Measurements from ENCODE around the gene CNNM3.
A peak's percentile ranks its signal among the peaks of the same experiment; 100 is the strongest.

The CNNM3 gene

GRCh38 chr2:96842600-96842999 is 26.5 kb downstream of the CNNM3 start:
- Histone ChIP-seq H3K4me3 (ENCODE audit: low read length) (no peak overlapping the region), H2BK15ac (replicated peaks; ENCODE audit: low read depth) (no peak overlapping the region), H3K4me2 (ENCODE audit: low read length) (no peak overlapping the region), H3K56ac (ENCODE audit: low read length) (peak overlapping the region; percentile 60), H3K4ac (ENCODE audit: low read depth, low read length) (no peak overlapping the region), H3K18ac (ENCODE audit: low read length) (no peak overlapping the region), H2AK5ac (ENCODE audit: low read length) (no peak overlapping the region), H3K4me1 (ENCODE audit: control insufficient read depth, low read depth, low read length) (no peaks in the 10 kb centered on the region), H3K27ac (ENCODE audit: low read depth, low read length) (no peak overlapping the region), H2BK120ac (ENCODE audit: low read depth, low read length) (no peak overlapping the region), H4K8ac (ENCODE audit: low read depth, low read length) (no peak overlapping the region), H3K79me2 (ENCODE audit: control insufficient read depth, insufficient read depth, low read length) (no peaks in the 10 kb centered on the region), H3K9ac (ENCODE audit: low read length) (no peak overlapping the region), H3K23ac (ENCODE audit: low read length) (no peak overlapping the region), H4K5ac (ENCODE audit: low read length) (no peak overlapping the region), H3K36me3 (ENCODE audit: control insufficient read depth, insufficient read depth, low read length) (no peaks in the 10 kb centered on the region), H2BK5ac (ENCODE audit: low read length) (no peak overlapping the region), H3K27me3 (ENCODE audit: insufficient read depth, low read length, poor library complexity) (no peaks in the 10 kb centered on the region), H3K79me1 (ENCODE audit: low read length) (no peaks in the 10 kb centered on the region)
- WGBS (ENCODE audit: extremely low coverage, insufficient coverage, low lambda C conversion rate) = no CpG with 5 or more reads among the region's 7 CpGs
- peak; percentile 54 for DNase-seq

DNA sequence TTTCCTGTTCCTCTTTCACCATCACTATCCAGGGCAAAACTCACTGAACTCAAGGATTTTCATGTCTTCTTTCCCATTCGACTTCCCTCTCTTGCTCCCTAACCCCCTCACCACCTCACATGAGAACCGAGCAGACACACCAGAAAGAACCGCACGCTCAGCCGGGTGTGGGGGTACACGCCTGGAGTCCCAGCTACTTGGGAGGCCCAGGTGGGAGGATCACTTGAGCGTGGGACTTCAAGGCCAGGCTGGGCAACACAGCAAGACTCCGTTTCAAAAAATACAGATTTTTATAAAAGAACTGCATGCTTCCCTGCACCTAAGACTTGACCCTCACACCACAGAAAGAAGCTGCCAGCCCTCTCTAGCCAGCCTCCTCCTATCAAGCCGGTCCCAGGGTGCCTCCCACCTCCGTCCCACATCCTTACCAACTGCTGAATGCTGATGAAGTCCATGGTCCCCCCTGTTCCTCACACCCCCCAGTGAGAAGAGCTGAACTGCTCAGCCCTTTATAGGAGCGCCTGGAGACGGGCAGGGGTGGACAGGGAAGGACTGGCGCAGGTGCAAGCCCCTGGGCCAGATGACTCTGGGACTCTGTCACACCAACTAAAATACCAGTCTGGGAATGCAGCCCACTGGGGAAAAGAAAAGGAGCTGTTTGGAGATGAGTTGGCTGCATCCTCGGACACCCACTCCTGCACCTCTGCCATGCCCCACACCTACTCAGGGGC is 27.6 kb downstream of the CNNM3 start, which contains the start of gene ANKRD23:
TSS of gene ANKRD23 (minus strand) at position 484 of the 731 bp plus-strand sequence. CDS start at position 455, 29 bp downstream.
- no peaks in the 10 kb centered on the region for H3K27me3 ChIP-seq (ENCODE audit: insufficient read depth, low read length, poor library complexity)
- no peak within 1 kb of the TSS for H3K4ac ChIP-seq (ENCODE audit: low read depth, low read length)
- H3K18ac ChIP-seq (ENCODE audit: low read length) = no peak within 1 kb of the TSS
- no peak within 1 kb of the TSS for H3K9ac ChIP-seq (ENCODE audit: low read length)
- H3K4me3 ChIP-seq (ENCODE audit: low read length) = no peak within 1 kb of the TSS
- H3K4me2 ChIP-seq (ENCODE audit: low read length) = no peak within 1 kb of the TSS
- H3K23ac ChIP-seq (ENCODE audit: low read length) = no peak within 1 kb of the TSS
- no peaks in the 10 kb centered on the region for H3K79me1 ChIP-seq (ENCODE audit: low read length)
- no peak within 1 kb of the TSS for H2BK120ac ChIP-seq (ENCODE audit: low read depth, low read length)
- H3K79me2 ChIP-seq (ENCODE audit: control insufficient read depth, insufficient read depth, low read length) = no peaks in the 10 kb centered on the region
- H2AK5ac ChIP-seq (ENCODE audit: low read length) = no peak within 1 kb of the TSS
- H2BK15ac ChIP-seq (replicated peaks; ENCODE audit: low read depth) = no peak within 1 kb of the TSS
- no peaks in the 10 kb centered on the region for H3K4me1 ChIP-seq (ENCODE audit: control insufficient read depth, low read depth, low read length)
- H4K8ac ChIP-seq (ENCODE audit: low read depth, low read length) = no peak within 1 kb of the TSS
- no peak within 1 kb of the TSS for H4K5ac ChIP-seq (ENCODE audit: low read length)
- no peak within 1 kb of the TSS for H3K56ac ChIP-seq (ENCODE audit: low read length)
- no peak within 1 kb of the TSS for H2BK5ac ChIP-seq (ENCODE audit: low read length)
- DNase-seq = no peak
- H3K27ac ChIP-seq (ENCODE audit: low read depth, low read length) = no peak within 1 kb of the TSS
- no CpG with 5 or more reads among the region's 14 CpGs for WGBS (ENCODE audit: extremely low coverage, insufficient coverage, low lambda C conversion rate)
- peaks cover 2% of the 10 kb centered on the region for H3K36me3 ChIP-seq (ENCODE audit: control insufficient read depth, insufficient read depth, low read length)

DNA sequence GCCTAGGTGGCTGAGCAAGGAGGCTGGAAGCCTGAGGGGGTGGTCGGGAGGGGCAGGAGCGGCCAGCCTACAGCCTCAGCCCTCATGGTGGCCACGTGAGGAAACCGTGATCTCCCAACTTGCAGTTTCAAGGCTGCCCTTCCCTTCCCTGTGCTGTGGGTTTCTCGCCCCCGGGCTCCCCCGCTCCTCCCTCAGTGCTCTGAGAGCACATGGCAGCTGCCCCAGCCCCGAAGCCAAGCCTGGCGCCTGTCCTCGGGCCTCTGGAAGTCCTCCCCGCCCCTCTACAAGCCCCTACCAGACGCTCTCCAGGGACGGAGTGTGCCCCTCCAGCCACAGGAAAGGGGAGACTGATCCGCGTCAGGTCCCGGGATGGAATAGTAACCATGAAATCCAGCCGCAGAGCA is 28.3 kb downstream of the CNNM3 start:
- no CpG with 5 or more reads among the region's 17 CpGs for WGBS (ENCODE audit: extremely low coverage, insufficient coverage, low lambda C conversion rate)
- DNase-seq = no peak

DNA sequence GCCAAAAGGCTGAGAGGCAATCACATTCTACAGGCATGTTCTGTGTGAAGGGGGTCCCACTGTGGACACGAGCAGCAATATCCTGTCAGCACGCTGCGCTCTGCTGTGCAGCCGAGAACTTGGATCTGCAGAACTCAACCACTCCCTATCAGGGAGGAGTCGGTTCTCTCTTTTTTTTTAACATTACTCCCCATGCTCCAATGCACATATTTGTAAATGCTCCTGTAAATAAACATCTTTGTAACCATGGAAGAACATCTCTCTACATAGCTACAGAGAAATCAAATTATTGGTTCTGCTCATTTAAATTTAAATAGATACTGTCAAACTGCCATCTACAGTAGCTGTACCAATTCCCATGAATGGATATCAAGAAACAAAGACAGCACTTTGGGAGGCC is 30.8 kb downstream of the CNNM3 start:
- no peak overlapping the region for H2BK5ac ChIP-seq (ENCODE audit: low read length)
- H3K4ac ChIP-seq (ENCODE audit: low read depth, low read length) = no peak overlapping the region
- no peaks in the 10 kb centered on the region for H3K79me2 ChIP-seq (ENCODE audit: control insufficient read depth, insufficient read depth, low read length)
- no peak for DNase-seq
- no peak overlapping the region for H2BK120ac ChIP-seq (ENCODE audit: low read depth, low read length)
- no peak overlapping the region for H3K18ac ChIP-seq (ENCODE audit: low read length)
- no peak overlapping the region for H3K4me2 ChIP-seq (ENCODE audit: low read length)
- H3K23ac ChIP-seq (ENCODE audit: low read length) = no peak overlapping the region
- H3K56ac ChIP-seq (ENCODE audit: low read length) = no peak overlapping the region
- no peaks in the 10 kb centered on the region for H3K27me3 ChIP-seq (ENCODE audit: insufficient read depth, low read length, poor library complexity)
- no peak overlapping the region for H2AK5ac ChIP-seq (ENCODE audit: low read length)
- H3K79me1 ChIP-seq (ENCODE audit: low read length) = no peaks in the 10 kb centered on the region
- no peak overlapping the region for H2BK15ac ChIP-seq (replicated peaks; ENCODE audit: low read depth)
- H3K4me3 ChIP-seq (ENCODE audit: low read length) = no peak overlapping the region
- no peaks in the 10 kb centered on the region for H3K4me1 ChIP-seq (ENCODE audit: control insufficient read depth, low read depth, low read length)
- no peak overlapping the region for H4K5ac ChIP-seq (ENCODE audit: low read length)
- no peak overlapping the region for H3K9ac ChIP-seq (ENCODE audit: low read length)
- no peak overlapping the region for H4K8ac ChIP-seq (ENCODE audit: low read depth, low read length)
- no CpG with 5 or more reads among the region's 5 CpGs for WGBS (ENCODE audit: extremely low coverage, insufficient coverage, low lambda C conversion rate)
- H3K27ac ChIP-seq (ENCODE audit: low read depth, low read length) = no peak overlapping the region
- peaks cover 2% of the 10 kb centered on the region for H3K36me3 ChIP-seq (ENCODE audit: control insufficient read depth, insufficient read depth, low read length)

More for the DNA sequence above, 28.3 kb downstream of the CNNM3 start:
- no peak overlapping the region for H2BK15ac ChIP-seq (replicated peaks; ENCODE audit: low read depth)
- H3K56ac ChIP-seq (ENCODE audit: low read length) = no peak overlapping the region
- no peak overlapping the region for H4K5ac ChIP-seq (ENCODE audit: low read length)
- H2BK120ac ChIP-seq (ENCODE audit: low read depth, low read length) = no peak overlapping the region
- H3K4me3 ChIP-seq (ENCODE audit: low read length) = no peak overlapping the region
- no peak overlapping the region for H3K4me2 ChIP-seq (ENCODE audit: low read length)
- H3K79me2 ChIP-seq (ENCODE audit: control insufficient read depth, insufficient read depth, low read length) = no peaks in the 10 kb centered on the region
- H3K27ac ChIP-seq (ENCODE audit: low read depth, low read length) = no peak overlapping the region
- H3K23ac ChIP-seq (ENCODE audit: low read length) = no peak overlapping the region
- no peaks in the 10 kb centered on the region for H3K79me1 ChIP-seq (ENCODE audit: low read length)
- peaks cover 2% of the 10 kb centered on the region for H3K36me3 ChIP-seq (ENCODE audit: control insufficient read depth, insufficient read depth, low read length)
- no peaks in the 10 kb centered on the region for H3K4me1 ChIP-seq (ENCODE audit: control insufficient read depth, low read depth, low read length)
- H3K27me3 ChIP-seq (ENCODE audit: insufficient read depth, low read length, poor library complexity) = no peaks in the 10 kb centered on the region
- H3K9ac ChIP-seq (ENCODE audit: low read length) = no peak overlapping the region
- no peak overlapping the region for H4K8ac ChIP-seq (ENCODE audit: low read depth, low read length)
- no peak overlapping the region for H3K18ac ChIP-seq (ENCODE audit: low read length)
- H2BK5ac ChIP-seq (ENCODE audit: low read length) = no peak overlapping the region
- no peak overlapping the region for H2AK5ac ChIP-seq (ENCODE audit: low read length)
- H3K4ac ChIP-seq (ENCODE audit: low read depth, low read length) = no peak overlapping the region

DNA sequence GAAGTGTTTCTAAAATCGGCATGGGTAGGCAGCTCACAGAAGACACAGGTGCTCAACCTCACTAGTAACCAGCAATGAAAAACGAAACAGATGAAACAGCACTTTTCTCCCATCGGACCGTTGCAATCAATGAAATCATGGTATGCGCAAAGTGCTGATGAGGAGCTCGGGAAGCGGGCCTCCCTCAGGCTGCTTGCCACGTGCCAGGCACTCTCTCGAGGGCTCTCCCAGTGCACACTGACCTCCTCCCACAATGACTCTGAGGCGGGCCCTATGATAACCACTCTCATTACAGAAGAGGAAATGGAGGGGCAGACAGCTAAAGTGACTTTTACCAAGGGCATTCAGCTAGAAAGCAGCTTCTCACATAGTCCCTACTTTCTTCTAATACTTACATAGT is 31.5 kb downstream of the CNNM3 start:
- H2BK120ac ChIP-seq (ENCODE audit: low read depth, low read length) = no peak overlapping the region
- H3K36me3 ChIP-seq (ENCODE audit: control insufficient read depth, insufficient read depth, low read length) = peaks cover 2% of the 10 kb centered on the region
- no peak overlapping the region for H3K4me2 ChIP-seq (ENCODE audit: low read length)
- no peak overlapping the region for H3K23ac ChIP-seq (ENCODE audit: low read length)
- no peak overlapping the region for H3K9ac ChIP-seq (ENCODE audit: low read length)
- no peak overlapping the region for H2BK15ac ChIP-seq (replicated peaks; ENCODE audit: low read depth)
- no peak overlapping the region for H3K56ac ChIP-seq (ENCODE audit: low read length)
- H3K4me1 ChIP-seq (ENCODE audit: control insufficient read depth, low read depth, low read length) = no peaks in the 10 kb centered on the region
- H4K5ac ChIP-seq (ENCODE audit: low read length) = no peak overlapping the region
- no peak overlapping the region for H4K8ac ChIP-seq (ENCODE audit: low read depth, low read length)
- DNase-seq = no peak
- no peak overlapping the region for H3K27ac ChIP-seq (ENCODE audit: low read depth, low read length)
- no peaks in the 10 kb centered on the region for H3K79me2 ChIP-seq (ENCODE audit: control insufficient read depth, insufficient read depth, low read length)
- H3K18ac ChIP-seq (ENCODE audit: low read length) = no peak overlapping the region
- H2BK5ac ChIP-seq (ENCODE audit: low read length) = no peak overlapping the region
- no peak overlapping the region for H2AK5ac ChIP-seq (ENCODE audit: low read length)
- no peak overlapping the region for H3K4ac ChIP-seq (ENCODE audit: low read depth, low read length)
- H3K79me1 ChIP-seq (ENCODE audit: low read length) = no peaks in the 10 kb centered on the region
- H3K4me3 ChIP-seq (ENCODE audit: low read length) = no peak overlapping the region
- WGBS (ENCODE audit: extremely low coverage, insufficient coverage, low lambda C conversion rate) = no CpG with 5 or more reads among the region's 10 CpGs
- no peaks in the 10 kb centered on the region for H3K27me3 ChIP-seq (ENCODE audit: insufficient read depth, low read length, poor library complexity)

- no peak overlapping the region for H2BK15ac ChIP-seq (replicated peaks; ENCODE audit: low read depth)
- no peak overlapping the region for H3K9ac ChIP-seq (ENCODE audit: low read length)
- H3K36me3 ChIP-seq (ENCODE audit: control insufficient read depth, insufficient read depth, low read length) = peaks cover 2% of the 10 kb centered on the region
- no peak for DNase-seq
- H4K5ac ChIP-seq (ENCODE audit: low read length) = no peak overlapping the region
- no peak overlapping the region for H4K8ac ChIP-seq (ENCODE audit: low read depth, low read length)
- H2BK5ac ChIP-seq (ENCODE audit: low read length) = no peak overlapping the region
- no peak overlapping the region for H3K4me3 ChIP-seq (ENCODE audit: low read length)
- H3K27me3 ChIP-seq (ENCODE audit: insufficient read depth, low read length, poor library complexity) = no peaks in the 10 kb centered on the region
- H3K4me2 ChIP-seq (ENCODE audit: low read length) = no peak overlapping the region
- no peak overlapping the region for H3K18ac ChIP-seq (ENCODE audit: low read length)
- H3K27ac ChIP-seq (ENCODE audit: low read depth, low read length) = no peak overlapping the region
- no peak overlapping the region for H2BK120ac ChIP-seq (ENCODE audit: low read depth, low read length)
- no peak overlapping the region for H3K56ac ChIP-seq (ENCODE audit: low read length)
- H3K4me1 ChIP-seq (ENCODE audit: control insufficient read depth, low read depth, low read length) = no peaks in the 10 kb centered on the region
- no peak overlapping the region for H2AK5ac ChIP-seq (ENCODE audit: low read length)
- no peaks in the 10 kb centered on the region for H3K79me2 ChIP-seq (ENCODE audit: control insufficient read depth, insufficient read depth, low read length)
- H3K23ac ChIP-seq (ENCODE audit: low read length) = no peak overlapping the region
- no peaks in the 10 kb centered on the region for H3K79me1 ChIP-seq (ENCODE audit: low read length)
- no peak overlapping the region for H3K4ac ChIP-seq (ENCODE audit: low read depth, low read length)
- no CpG with 5 or more reads among the region's 9 CpGs for WGBS (ENCODE audit: extremely low coverage, insufficient coverage, low lambda C conversion rate)
Observed at GRCh38 chr2:96848264-96848663, 32.2 kb downstream of the CNNM3 start.

All from mesendoderm (in vitro differentiated cells).